ENCODE data around the gene SEC11A.
"Not testable (repeated sequence)": the region's sequence is repeated elsewhere in the genome, so short reads cannot be mapped to it uniquely, and the experiment has no call there.

The SEC11A gene

DNA sequence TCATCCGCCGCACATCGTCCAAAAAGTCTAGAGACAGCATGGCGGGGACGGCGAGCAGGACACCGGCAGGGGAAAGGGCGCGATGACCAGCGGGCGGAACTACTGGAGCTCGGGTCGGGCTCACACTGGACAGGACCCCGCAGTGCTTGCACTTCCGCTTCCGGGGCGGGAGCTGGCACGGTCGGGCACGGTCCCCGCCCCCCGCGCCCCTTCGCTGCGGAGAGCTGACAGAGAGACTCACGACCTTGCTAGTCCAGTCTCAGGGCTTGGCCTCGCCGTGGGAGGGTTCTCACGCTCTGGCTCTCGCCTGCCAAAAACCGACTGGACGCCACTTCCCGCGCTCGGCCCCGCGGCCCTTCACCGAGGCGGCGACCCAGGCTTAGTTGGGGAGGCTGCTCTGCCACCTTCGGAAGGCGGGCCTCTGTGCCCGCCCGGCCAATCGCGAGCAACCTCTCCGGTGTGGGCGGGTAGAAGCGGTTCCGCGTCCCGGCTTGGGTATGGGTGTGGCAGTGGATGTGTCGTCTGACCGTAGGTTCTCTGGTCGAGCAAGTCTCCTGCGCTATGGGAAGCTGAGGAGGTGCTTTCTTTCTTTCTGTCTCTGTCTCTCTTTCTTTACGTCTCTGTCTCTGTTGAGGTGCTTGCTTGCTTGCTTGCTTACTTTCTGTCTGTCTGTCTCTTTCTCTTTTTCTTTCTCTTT, at the start of gene SEC11A:
Gene SEC11A, minus strand, starts transcription at position 104 of the 697 bp plus-strand sequence. Its CDS starts 64 bp downstream, at position 40.
- DNase-seq (ENCODE audit: low read depth in 2 of 2) = peak; percentile 74 to 82

DNA sequence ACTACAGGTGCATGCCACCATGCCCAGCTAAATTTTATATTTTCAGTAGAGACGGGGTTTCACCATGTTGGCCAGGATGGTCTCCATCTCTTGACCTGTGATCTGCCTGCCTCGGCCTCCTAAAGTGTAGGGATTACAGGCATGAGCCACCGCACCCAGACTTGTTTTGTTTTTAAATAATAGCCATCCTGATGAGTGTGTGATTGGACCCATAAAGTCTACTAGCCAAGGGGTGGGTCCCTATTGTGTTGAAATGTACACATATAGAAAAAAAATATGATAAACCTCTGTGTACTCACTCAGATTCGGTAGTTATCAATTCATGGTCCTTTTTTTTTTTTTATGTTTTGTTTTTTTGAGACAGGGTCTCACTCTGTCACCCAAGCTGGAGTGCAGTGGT, 49.7 kb upstream of the SEC11A start:
- no peak for DNase-seq (ENCODE audit: low read depth in 2 of 2)

DNA sequence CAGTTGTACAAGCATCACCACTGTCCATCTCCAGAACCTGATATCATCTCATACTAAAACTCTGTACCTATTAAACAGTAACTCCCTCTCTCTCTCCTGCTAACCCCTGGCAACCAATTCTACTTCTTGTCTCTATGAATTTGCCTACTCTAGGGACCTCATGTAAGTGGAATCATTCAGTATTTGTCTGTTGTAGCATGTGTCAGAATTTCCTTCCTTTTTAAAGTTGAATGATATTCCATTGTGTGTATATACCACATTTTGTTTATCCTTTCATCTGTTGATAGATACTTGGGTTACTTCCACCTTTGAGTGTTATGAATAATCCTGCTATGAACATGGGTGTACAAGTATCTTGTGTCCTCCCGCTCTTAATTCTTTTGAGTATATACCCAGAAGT, 49.0 kb upstream of the SEC11A start:
- DNase-seq (ENCODE audit: low read depth in 2 of 2) = no peak

DNA sequence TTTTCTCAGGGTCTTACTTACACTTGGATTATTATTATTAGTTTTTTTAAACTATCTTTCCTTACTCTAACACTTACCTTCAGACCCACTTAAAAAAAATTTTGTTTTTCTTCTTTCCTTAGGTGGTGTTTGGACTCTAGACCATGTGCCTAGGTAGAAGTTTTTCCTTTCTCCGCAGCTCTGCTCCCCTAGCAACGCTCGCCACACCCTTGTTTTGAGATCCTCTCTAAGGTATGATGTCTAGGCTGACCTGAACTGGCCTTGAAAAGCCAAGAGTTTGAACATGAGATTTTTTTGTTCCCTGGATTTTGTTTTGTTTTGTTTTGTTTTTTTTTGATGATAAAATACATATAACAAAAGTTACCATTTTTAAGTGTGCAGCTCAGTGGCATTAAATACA, 48.6 kb upstream of the SEC11A start:
- DNase-seq (ENCODE audit: low read depth in 2 of 2) = no peak

DNA sequence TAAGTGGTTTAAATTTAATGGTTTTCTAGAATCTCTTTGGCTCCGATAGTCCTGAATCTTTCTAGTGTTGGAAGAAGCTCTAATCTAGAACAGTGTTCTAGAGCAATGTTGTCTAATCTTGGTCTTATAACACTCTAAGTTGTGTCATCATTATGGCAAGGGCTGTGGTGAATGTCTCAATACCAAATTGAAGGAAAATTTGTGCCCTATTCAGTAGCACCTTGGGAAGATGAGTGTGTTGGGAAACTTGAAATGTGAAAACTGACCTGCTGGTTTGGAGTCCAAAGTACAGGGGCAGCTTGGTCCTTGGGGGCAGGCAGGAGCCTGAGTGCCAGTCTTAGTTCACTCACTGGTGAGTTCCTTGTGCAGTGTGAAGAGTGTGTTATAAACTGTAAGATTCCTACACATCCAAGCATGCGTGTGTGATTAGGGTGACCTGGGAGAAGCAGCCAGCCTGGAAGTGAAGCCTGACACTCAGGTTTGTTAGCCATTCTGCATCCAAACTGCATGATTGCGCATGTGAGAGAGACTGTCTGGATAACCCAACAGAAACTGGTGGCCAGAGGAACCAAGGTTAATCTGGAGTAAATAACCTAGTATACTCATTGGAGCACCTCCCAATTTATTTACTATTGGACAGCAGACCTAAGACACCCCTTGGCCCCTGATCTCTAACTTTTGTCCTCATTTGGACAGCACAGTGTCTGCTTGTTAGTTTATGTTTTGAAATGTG, 47.1 kb upstream of the SEC11A start:
- no peak for DNase-seq (ENCODE audit: low read depth in 2 of 2)

DNA sequence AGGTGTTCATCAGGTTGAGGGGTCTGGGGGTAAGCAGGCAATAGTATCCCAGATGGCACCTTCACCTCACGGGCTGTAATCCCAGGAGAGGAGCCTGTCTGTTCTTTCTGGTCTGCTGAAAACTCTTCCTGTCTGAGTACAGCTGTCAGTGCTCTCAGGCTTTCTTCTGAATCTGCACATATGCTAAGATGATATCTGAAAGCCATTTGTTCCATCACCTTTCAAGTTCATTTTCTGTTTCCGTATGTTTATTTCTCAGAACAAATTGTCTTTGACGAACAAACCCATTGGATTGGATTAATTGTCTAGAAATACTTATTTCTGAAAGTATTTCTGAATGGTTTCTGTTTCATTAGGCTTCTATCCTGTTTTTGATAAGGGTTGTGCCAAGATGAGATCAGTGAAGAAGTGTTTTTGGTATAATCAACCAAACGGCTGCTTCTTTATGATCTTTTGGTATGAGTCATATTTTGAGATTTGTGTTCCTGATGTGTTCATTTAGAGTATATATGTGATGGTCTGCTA, 45.7 kb upstream of the SEC11A start:
- DNase-seq (ENCODE audit: low read depth in 2 of 2) = no peak

DNA sequence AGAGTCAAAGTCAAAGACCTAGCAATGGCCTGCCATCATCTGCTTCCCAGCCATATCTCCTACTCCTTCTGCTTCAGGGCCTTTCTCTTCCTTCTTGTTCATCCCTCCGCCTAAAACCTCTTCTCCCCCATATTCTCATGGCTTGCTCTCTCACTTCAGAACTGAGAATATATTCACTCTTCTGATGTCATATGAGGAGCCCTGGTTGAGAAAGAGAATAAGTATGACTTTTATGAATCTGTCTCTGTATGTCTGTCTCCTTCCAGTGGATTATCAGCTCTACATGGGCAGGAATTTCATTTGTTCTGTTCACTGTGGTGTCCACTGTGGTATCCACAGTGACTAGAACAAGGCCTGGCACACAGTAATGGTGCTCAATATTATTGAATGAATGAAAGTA, 44.3 kb upstream of the SEC11A start:
- DNase-seq (ENCODE audit: low read depth in 2 of 2) = no peak

DNA sequence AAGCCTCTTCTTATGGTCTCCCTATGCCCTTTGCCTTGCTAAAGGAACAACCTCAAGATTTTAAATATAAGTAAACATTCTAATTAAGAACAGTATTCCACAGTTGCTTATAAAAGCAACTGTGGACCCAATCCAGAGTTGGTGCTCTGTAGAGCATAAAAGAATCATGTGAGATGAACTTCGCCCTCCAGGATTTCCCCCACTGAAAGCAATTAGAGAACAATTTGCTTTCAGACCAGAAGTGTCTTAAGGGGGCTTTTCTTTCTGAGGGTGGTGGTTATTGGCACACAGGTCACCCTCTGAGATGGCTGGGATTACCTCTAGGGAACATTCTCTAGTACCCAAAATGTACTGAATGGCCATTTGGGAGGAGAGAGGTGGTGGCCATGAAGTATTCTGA, 43.1 kb upstream of the SEC11A start:
- DNase-seq (ENCODE audit: low read depth in 2 of 2) = no peak

DNA sequence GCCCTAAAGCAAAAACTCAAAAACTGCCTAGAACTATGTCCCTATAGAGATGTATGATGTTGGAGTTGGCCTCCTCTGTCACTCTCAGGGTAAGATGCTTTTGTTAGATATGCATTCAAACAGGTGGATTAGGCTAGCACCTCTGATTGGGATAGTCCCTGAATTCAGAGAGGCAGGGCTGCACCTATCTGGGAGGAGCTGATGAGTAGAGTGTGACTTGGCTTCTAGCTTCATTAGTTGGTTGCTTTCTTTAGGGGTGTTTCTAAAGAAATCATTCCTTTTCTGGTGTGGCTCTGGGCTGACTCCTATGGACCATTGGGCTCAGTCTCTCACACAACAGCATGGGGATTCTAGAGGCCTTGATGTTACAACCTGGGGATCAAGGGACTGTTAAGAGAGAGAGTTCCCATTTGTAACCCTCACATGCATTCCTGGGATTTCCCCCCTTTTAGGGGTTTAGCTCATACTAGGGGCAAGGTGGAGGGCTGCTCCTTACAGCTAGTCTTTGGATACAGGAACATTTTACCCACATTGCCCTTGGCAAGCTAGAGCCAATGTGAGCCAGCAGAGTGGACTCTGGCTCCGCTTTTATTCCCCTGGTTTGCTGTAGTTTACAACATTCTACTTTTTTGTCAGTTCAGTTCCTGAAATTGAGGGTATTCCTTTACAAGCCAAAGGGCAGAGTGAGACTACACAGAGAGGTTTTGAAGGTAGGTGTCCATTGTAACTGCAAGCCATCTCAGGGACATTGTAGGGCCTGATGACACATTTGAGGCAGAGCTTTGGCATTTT, 40.0 kb upstream of the SEC11A start:
- DNase-seq (ENCODE audit: low read depth in 2 of 2) = no peak

DNA sequence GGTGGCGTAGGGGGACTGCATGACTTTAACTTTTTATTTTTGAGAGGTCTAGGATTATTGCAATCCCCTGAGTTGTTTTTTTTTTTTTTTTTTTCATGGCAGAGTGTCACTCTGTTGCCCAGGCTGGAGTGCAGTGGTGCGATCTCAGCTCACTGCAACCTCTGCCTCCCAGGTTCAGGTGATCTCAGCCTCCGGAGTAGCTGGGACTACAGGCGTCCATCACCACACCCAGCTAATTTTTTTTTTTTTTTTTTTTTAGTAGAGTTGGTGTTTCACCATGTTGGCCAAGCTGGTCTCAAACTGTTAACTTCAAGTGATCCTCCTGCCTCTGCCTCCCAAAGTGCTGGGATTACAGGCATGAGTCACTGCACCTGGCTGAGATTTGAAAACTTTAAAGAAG, 39.0 kb upstream of the SEC11A start:
- DNase-seq (ENCODE audit: low read depth in 2 of 2) = not testable (repeated sequence)

DNA sequence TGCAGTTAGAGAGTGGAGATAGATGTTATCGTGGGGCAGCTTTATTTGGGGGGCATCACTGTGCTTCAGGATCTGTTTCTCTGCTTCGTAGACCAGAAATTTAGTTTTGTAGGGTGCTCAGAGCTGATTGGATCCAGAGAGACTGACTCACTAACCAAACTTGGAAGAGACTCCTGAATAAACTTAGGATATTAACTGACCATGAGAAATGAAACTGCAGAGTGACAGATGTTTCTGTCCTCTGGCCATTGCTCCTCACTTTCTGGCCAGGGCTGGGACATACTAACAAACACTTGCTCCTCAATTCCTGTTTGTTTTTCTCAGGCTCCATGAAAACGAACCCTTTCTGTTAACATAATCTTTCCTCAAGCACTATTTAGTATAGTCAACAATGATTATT, 36.8 kb upstream of the SEC11A start:
- no peak for DNase-seq (ENCODE audit: low read depth in 2 of 2)

DNA sequence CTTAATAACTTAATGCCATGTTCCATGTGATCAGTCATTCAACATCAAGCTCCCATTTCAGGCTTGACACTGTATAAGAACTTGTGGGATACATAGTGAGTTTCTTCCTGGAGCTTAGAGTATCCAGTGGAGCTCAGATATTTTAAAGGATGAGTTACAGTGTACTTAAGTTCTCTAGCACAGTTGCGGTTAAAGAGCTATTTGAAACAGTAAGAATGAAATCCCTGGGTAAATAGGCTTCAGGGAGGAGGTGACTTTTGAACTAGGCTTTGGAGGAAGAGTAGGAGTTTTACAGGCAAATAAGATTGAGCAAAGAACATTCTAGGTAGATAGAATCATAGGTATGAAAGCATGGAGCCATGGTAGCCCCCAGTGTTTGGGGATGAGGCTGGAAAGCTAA, 36.3 kb upstream of the SEC11A start:
- DNase-seq (ENCODE audit: low read depth in 2 of 2) = no peak

DNA sequence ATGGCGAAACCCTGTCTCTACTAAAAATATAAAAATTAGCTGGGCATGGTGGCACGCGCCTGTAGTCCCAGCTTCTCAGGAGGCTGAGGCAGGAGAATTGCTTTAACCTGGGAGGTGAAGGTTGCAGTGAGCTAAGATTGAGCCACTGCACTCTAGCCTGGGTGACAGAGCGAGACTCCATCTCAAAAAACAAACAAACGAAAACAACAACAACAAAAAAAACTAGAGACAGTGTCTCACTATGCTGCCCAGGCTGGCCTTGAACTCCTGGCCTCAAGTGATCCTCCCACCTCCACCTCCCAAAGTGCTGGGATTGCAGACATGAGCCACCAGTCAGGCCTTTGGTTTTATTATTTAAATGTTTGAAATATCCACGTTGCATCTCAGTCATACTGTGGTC, 35.8 kb upstream of the SEC11A start:
- DNase-seq (ENCODE audit: low read depth in 2 of 2) = not testable (repeated sequence)

DNA sequence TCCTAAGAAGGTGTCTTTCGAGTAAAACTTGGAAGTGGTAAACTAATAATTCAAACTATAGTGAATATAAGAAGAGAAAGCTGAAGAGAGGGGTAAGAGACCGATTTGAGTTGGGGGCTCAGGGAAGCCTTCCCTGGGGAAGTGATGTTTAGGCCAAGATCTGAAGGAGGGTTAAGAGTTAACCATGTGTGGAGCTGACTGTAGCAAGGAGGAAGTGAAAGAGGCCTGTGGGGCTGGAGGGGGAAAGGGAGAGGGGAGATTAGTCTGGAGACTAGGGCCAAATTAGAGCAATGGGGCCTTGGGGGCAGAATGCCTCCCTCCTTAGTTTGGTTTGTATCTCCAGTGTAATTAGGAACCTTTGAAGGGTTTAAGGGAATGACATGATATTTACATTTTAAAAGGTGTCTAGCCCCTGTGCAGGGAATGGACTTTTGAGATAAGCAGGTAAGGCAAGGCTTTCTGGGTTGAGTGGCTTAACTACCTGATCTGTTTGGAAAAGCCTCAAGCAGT, 34.7 kb upstream of the SEC11A start:
- DNase-seq (ENCODE audit: low read depth in 2 of 2) = no peak

DNA sequence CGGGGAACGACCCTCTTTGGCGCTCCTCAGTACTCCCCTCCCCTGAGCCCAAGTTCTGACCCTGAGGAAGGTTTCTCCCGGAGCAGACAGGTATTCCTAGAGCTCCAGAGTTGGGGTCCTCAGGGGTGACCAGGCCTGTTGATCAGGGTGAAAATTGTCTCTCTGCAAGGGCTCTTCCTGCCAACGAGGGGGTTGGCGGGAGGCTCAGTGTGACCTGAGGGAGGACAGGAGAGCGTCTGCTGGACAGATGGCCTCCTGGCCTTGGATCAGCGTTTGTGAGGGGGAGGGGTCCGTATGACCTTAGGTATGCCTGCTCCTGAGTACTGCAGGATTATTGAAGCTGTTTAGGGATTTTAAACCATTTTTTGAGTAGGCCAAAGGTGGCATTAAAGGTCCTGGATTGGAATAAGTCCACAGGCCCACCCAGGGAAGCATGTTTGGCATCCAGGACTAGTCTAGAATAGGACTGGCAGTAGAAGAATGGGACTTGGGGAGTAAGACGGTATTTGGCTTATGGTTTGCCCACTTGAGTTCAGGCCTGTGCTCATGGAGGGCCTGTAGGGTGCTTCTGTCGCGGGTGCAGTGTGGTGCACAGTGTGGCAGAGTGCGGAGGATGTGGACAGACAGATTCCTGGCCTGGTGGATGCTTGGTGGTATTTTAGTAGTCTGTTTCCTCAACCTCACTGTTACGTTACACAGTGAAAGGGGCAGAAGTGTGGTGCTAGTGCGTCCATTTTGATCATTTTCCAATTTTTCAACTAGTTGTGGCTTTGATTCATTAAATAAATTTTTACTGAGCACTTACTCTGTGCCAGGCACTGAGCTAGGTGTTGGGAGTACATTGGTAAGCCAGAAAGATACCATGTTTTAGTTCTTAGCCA, 33.4 kb upstream of the SEC11A start:
- no peak for DNase-seq (ENCODE audit: low read depth in 2 of 2)

DNA sequence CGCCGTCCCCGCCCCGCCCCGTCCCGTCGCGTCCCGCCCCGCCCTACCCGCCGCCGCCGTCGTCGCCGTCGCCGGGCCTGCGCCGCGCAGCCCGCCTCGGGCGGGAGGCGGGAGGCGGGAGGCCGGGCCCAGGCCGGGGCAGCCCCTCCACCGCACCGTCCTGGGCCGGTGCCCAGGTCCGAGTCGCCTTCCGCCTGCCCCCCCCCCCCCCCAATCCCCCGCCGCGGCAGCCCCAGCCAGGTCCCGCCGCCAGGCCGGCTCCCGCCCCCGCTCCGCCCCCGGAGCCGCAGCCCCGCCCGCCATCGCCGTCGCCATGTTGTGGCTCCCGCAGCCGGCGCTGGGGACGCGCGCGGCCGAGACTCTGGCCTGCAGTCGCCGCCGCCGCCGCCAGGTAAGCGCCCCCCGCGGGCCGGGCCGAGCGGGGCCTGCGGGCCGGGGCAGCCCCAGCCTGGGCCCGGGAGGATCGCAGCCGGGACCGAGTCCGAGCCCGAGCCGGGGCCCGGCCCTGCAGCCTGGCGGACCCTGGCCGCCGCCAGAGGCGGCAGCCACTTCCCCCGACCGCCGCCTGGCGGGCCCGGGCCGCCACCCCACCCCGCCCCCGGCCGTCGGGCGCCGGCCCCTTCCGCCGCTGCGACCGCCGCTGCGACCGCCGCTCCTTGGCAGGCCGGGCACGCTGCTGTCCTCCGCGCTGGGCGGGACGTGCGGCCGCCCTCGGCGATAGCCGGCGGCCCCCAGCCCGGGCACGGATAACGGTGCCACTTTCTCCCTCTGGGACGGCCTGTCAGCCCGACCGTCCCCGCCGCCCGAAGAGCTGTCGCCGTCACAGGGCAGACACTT, 32.6 kb upstream of the SEC11A start, which contains the start of gene ZNF592:
Gene ZNF592, plus strand, starts transcription at position 319 of the 837 bp plus-strand sequence. CDS start 34,084 bp downstream, outside the sequence.
- DNase-seq (ENCODE audit: low read depth in 2 of 2) = peak; percentile 66 to 69

DNA sequence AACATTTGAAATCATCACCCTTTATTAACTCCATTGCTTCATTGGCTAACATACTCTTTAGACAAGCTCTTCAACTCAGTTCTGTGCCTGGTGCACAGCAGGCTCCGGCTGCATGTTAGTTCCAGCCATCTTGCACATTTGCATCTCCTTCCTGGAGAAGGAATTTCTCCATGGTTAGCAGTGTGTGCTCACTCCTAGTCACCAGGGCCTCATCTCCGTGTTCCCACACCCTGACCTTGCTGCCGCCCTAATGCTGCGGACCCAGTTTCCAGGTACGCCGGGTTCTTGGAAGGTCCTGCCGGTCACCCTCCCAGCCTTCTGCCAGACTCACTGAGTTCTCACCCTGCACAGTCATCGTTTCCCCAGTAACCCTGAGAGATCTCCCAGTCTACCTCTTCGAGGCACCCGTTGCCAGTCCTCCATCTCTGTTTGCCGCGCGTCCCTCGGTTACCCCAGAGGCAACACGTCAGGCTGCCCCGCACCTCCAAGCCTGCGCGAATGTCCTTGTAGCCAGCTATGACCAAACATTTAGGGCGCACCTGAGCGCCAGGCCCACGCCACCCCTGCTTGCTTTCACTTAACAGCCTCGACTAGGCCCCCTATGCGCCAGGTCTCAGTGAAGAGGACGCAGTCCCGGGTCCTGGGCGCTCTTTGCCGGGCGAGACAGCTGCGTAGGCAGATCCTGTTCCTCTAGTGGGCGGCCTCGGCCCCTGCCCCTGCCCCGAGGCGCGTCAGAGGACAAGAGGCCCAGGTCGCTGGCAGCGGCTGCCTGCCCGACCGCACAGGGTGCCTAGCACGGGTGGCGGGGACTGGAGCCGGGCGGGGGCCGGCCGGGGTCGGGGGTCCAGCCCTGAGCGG, 31.7 kb upstream of the SEC11A start:
- DNase-seq (ENCODE audit: low read depth in 2 of 2) = peak in 1 of 2 donors; percentile 43

DNA sequence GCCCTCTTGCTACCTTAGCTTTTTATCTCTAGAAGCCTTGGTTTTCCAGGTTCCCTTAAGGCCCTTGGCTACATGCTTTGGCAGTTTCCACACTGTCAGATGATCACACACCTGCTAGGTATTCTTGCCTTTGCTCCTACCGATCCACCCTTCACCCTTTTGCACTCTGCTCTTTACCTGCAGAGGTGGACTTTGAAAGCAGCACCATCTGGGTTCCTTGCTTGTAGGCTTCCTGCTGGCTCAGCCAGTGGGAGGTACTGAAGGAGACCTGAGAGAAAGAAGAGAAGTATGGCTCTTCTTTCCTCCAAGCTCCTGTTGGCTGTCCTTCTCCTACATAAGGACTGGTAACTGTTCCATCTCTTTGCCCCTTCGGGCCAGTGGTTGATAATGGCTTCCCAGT, 25.2 kb upstream of the SEC11A start:
- no peak for DNase-seq (ENCODE audit: low read depth in 2 of 2)

DNA sequence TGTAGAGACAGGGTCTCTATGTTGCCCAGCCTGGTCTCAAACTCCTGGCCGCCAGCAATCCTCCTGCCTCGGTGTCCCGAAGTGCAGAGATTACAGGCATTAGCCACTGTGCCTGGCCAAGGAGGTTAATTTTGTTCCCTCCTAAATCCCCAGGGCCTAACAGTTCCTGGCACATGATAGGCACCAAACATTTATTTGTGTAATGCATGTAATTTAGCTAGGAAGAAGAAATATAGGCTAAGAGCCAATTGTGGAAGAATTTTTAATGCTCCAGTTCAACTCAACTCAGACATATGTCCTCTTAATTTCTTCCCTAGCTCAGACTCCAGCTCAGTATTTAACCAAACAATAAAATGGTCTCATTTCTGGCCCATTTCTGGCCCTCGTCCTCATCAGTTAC, 24.8 kb upstream of the SEC11A start:
- DNase-seq (ENCODE audit: low read depth in 2 of 2) = no peak
